HG03066 (cell line): ENCODE results near the gene MS4A7.
A peak's percentile ranks its signal among the peaks of the same experiment; 100 is the strongest.

Experiments
- ATAC-seq: cut with Tn5 transposase; IDR thresholded peaks from one replicate; pipeline ENCODE4 v1.9.1; 2021; ENCODE audit warnings: low read depth; ENCODE audit not compliant: unreplicated experiment

Gene MS4A7

DNA sequence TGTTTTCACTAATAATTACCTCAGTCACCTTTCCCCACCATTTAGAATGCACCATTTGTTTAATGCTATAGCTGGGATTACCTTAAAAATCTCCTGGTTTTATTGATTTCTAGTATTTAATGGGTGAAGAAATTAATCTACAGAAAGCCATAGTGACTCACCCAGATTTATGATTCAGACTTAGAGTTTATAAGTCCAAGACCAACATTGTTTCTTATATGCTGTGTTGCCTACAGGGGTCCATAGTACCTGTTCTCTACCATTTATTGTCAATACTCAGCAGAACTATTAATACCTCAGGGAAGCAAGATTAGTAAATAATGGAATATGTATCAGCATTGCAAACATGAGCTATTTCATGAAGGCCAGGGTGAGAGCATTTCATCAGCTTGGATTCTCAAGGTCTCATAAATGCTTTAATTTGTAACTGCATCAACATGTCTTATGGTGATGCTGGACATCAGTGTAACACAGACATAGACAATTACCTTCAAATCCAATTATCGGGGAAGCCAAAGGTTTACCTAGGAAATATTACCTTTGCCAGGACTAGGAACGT, 8.0 kb upstream of the MS4A7 start:
- ATAC-seq, result no peak

GRCh38 chr11:60370811-60371298, 7.5 kb upstream of the MS4A7 start:
- no peak for ATAC-seq

DNA sequence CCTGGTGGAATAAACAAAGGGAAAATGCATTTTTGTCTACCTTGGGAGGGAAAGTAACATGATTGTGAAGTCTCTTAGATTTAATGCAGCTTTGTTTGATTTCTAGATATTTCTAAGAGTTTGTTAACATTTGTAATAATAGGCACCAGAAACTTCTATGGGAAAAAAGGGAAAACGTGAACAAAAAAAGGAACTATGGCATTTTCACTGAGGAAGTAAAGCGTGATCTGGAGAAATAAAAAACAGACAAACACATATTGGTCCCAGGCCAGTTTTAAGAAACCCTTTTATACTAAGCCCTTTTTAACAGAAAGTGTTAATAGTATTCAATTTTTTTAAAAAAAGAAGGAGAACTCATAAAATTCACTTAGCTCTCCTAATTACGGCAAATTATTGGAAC, 6.9 kb upstream of the MS4A7 start:
- ATAC-seq, result no peak

DNA sequence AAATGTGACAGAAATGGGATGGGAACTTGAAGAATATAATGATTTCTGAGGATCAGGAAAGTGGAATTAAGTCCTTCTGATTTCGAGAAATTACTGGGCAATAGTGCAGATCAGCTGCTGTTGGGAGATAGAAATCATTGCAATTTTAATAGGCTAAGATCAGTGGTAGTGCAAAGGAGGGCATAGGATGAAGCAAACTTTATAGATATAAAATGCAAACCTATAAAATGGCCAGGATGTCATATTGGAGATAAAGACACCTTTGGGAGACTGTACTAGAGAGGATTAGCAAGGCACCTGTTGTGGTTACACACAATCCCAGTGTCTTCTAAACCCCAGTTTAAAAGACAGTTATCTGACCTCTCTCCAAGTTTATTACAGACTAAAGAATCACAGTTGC, 6.5 kb upstream of the MS4A7 start:
- no peak for ATAC-seq

DNA sequence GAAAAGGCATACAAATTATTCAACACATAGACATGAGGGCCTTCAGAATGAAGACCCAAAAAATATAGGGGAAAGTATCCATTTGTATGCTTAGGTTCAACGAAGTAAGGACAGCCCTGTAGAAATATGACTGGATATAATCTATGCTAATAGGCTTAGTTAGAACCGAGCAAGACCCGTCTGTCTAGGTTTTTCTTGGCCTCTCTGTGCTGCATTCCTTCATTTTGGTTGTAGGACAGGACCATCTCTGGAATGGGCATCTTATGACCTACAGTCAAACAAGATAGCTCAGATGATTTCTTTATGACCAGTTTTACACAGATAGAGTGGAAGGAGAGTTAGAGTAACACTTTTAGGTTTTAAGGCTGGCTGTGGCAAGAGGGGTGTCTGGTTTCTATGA, 5.6 kb upstream of the MS4A7 start:
- no peak for ATAC-seq

GRCh38 chr11:60375316-60375715, 3.0 kb upstream of the MS4A7 start:
- ATAC-seq, result no peak

DNA sequence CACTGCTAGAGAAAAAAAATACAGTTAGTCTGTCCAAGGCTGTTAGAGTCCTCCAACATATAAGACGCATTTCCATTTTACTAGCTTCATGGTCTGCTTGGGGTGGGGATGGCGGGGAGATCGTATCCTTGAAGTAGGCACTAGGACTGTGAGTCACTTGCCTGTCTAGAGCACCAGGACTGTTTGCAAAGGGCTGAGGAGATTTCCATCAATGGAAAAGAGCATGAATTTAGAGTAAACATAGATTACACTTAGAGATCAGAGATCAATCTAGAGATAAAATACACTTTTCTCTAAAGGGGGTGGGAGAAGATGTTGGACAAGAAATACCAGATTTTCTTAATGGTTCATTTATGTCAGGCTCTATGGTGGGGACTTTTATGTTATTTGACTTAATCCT, 1.7 kb upstream of the MS4A7 start:
- ATAC-seq, result no peak

GRCh38 chr11:60377401-60378136, 763 bp upstream of the MS4A7 start:
- ATAC-seq, result no peak

DNA sequence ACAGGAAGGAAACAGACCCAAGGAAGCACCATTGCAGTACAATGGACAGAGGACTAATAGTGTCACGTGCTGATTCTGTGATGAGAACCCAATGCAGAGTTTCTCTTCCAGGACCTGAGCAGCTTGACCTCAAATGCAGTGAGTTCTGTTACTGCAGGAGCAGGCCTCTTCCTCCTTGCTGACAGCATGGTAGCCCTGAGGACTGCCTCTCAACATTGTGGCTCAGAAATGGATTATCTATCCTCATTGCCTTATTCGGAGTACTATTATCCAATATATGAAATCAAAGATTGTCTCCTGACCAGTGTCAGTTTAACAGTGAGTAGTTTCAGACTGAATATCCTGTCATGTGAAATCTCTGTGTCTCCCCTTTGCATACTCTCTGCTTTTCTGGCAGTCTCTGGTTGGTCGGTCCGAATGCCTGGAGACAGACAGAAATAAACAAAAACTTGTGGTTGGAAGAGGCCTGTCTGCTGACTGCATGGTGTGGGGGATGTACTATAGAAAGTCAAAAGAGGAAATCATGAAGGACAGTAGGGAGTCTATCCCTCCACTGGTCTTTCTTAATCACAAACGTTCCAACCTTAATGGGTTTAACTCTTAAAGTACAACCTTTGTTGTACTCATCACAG, 11.1 kb downstream of the MS4A7 start:
- ATAC-seq, result peak; percentile 80

DNA sequence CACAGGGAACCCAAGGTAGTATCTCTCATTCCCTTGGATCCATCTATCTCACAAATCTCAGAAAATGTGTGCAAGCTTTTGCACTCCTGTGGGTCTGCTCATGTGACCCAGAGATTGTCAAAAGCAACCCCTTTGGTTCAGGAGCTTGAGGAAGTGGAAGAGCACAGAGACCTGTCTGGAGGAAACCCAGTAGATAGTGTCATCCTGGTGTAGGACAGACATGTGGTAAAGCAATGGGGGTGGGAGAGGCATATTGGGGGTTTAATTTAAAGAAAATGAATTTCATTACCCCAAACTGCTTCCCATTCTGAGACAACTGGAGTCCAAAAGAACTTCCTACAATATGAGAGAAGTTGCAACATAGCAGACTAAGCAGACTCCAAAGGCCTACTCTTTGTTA, 12.1 kb downstream of the MS4A7 start:
- ATAC-seq, result no peak

GRCh38 chr11:60392361-60392760, 14.0 kb downstream of the MS4A7 start:
- no peak for ATAC-seq

DNA sequence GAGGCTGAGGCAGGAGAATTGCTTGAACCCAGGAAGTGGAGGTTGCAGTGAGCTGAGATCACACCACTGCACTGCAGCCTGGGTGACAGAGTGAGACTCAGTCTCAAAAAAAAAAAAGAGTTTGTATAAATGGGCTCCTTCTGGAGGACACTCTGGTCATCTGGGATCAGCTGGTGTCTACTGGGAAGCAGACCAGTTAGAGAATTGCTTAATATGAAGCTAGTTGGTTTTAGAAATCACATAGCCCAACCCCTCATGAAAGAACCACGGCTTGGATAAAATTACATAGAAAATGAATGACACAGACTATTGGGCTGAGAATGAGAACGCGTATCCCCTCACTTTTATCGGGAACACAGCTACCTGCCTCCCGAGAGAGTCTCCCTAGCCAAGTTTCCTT, 14.7 kb downstream of the MS4A7 start:
- ATAC-seq, result no peak

DNA sequence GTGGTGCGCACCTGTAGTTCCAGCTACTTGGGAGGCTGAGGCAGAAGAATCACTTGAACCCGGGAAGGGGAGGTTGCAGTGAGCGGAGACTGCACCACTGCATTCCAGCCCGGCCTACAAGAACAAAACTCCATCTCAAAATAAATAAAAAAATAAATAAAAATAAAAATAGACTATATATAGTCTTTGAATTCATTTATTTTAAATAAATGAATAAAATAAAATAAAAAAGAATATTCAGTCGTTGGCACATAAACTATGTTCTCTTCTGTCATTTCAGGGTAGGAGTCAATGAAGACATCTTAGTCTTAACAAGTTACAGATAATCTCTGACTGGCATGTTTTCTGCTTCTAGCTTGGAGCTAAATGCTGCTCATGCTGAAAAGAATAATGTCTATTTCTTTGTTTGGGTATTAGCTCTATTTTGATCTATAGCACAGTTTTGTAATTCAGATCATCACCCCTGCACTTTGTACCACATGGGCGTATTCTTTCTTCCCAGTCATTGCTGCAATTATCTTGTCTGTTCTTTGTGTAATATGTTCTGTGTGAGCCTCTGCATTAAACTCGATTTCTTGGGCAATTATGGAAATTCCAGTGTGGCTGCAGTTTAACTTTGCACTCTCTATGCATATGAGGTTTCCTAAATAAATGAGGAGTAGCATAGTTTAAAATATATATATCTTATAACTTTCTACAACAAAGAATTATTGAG, 16.5 kb downstream of the MS4A7 start:
- no peak for ATAC-seq

- peak; percentile 13 for ATAC-seq
These were observed 18.1 kb downstream of the MS4A7 start, which contains the start of gene MS4A14 for GRCh38 chr11:60396382-60396781. Gene MS4A14 (plus strand): TSS chr11:60396459. CDS start chr11:60396579, 120 bp downstream.

- peak; percentile 85 for ATAC-seq
These were observed 18.5 kb downstream of the MS4A7 start for GRCh38 chr11:60396799-60397198.

DNA sequence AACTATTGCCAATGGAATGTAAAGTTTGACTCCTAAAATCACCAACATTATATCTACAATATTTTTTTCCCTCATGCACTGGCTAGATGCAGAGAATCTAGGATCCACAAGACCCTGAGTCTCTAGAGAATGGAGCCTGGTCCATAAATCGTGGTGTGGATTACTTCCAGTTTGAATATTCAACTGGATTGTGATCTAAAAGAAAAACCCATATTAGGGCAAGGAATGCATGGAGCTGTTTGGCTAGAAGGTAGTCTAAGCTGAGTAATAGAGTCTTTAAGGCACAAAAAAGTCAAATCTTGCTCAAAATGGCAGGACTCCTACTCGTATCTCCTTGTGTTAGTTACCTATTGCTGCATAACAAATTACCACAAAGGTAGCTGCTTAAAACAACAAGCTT, 41.7 kb downstream of the MS4A7 start:
- ATAC-seq, result no peak

DNA sequence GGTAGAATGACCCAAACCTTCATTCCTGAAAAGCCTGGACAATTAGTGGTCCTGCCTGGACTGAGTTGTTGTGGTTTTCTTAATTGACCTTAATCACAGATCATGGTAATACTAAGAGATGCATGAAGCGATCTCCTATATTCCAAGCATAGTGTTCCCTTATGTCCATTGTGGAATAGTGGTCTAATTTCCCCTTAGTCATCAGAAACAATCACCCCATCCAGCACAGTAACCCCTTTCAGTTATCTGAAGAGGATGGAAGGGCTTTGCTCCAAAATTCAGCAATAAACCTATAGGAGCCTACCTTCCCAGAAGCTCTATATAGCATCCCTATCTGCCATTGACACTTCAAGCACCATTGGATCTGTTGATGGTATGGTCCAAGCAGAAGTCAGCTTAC, 44.3 kb downstream of the MS4A7 start:
- no peak for ATAC-seq

DNA sequence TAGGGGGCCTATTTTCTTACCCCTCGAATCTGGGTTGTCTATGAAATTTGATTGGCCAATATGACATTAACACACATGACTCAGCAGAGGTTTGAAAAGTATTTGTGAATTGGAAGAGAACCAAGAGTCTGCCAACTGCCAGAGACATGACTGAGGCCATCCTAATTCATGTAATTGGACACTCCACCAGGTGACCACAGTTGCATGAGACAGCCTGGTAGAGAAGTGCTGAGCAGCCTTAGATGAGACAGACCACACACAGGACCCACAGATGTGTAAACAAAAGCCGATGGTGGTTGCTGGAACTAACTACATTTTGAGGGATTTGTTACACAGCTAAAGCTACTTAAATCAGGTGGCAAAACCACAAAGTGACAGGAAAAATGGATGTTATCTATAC, 50.2 kb downstream of the MS4A7 start:
- ATAC-seq, result no peak

GRCh38 chr11:60429272-60429671, 50.9 kb downstream of the MS4A7 start, which contains the start of gene MS4A5:
Gene MS4A5 (plus strand): TSS chr11:60429572. CDS start chr11:60429675, 103 bp downstream.
- no peak for ATAC-seq

GRCh38 chr11:60431251-60431650, 52.9 kb downstream of the MS4A7 start:
- ATAC-seq, result no peak

- ATAC-seq, result no peak
These were observed 55.1 kb downstream of the MS4A7 start for GRCh38 chr11:60433401-60433800.
